Thyroid gland (tissue), 4 donors: ENCODE results near the gene TIAM1.

ENCODE experiments used
- CTCF ChIP-seq, 6 experiments: fragments of 200-600 bp in 3 of 6; fragments of 450-650 bp in 3 of 6; sonication (generic) in 3 of 6; IDR thresholded peaks; one replicate each; pipeline ENCODE4 v1.5.1; 2016 to 2019; ENCODE audit warnings: antibody characterized with exemption in 6 of 6, mild to moderate bottlenecking in 2 of 6, inconsistent platforms in 1 of 6, moderate library complexity in 1 of 6
- POLR2A ChIP-seq, 2 donors: fragments of 450-650 bp; IDR thresholded peaks; one replicate each; pipeline ENCODE4 v1.6.1; 2017; ENCODE audit warnings: antibody characterized with exemption in 2 of 2, mild to moderate bottlenecking in 2 of 2, moderate library complexity in 1 of 2

GRCh38 chr21:31151156-31152045, 192.7 kb downstream of the TIAM1 start:
- TF ChIP-seq CTCF (IDR thresholded peaks at IDR 0.05) (no peak), POLR2A (IDR thresholded peaks at IDR 0.05) (no peak)
